K562 (cell line): ENCODE results near the gene TNFRSF13B. TPM values are rescaled to one million over a fixed set of nuclear protein-coding genes. Genes with fewer than 3 reads are reported as not detected.

Experiments used
- ATAC-seq: fragments of 200-7000 bp; cut with Tn5 transposase; 3 replicates; pipeline ENCODE4 v1.9.1; 2020; ENCODE audit warnings: moderate library complexity
- BruUV-seq: library from RNA; stranded (reverse); fragments of 400-500 nt; replicated peaks from 2 replicates; lab custom pipeline; 2021; lab: Mats Ljungman, UMichigan
- CTCF ChIA-PET: fragments of 300-600 bp; formaldehyde crosslinking; extraction: SDS; loops from one replicate; lab custom pipeline; 2021; ENCODE audit warnings: low intra/inter-chr PET ratio; lab: Yijun Ruan, JAX
- POLR2A ChIA-PET: fragments of 300-600, 350-650 bp; sonication (Branson Sonifier 250); formaldehyde crosslinking; extraction: SDS; loops from one replicate; lab custom pipeline; 2021; ENCODE audit warnings: antibody characterized with exemption, inconsistent platforms; lab: Yijun Ruan, JAX
- DNase-seq, 4 experiments: peaks; one replicate each; pipeline versions ENCODE4 v3.0.0 to v3.0.0-alpha.2; 2011 to 2018; ENCODE audit warnings: low spot score in 3 of 4, mixed read lengths in 3 of 4; ENCODE audit errors: extremely low read depth in 1 of 4
- FAIRE-seq: peaks from 2 replicates; lab custom pipeline; 2011; peaks lifted over from hg19 to GRCh38; lab: Jason Lieb, UNC
- H2AFZ ChIP-seq: 2 replicates; pipeline ENCODE4 v1.6.0; 2011; ENCODE audit warnings: low read depth, low read length, control low read depth, inconsistent platforms
- H3K27ac ChIP-seq: fragments of 200-600 bp; 3 replicates; pipeline ENCODE4 v1.8.0; 2011; ENCODE audit warnings: low read depth, mild to moderate bottlenecking, control low read depth, inconsistent platforms, low read length, moderate library complexity, mixed read lengths; ENCODE audit errors: extremely low read depth
- H3K27me3 ChIP-seq, 2 experiments: fragments of 300-600 bp in 1 of 2; 2 replicates in 1 of 2; 3 replicates in 1 of 2; pipeline versions ENCODE4 v1.6.0 to v1.8.0; 2011; ENCODE audit warnings: inconsistent platforms in 2 of 2, low read length in 2 of 2, mild to moderate bottlenecking in 1 of 2, mixed read lengths in 1 of 2, moderate library complexity in 1 of 2; ENCODE audit not compliant: control insufficient read depth in 2 of 2, insufficient read depth in 2 of 2
- H3K36me3 ChIP-seq: fragments of 300-600 bp; 3 replicates; pipeline ENCODE4 v1.8.0; 2011; ENCODE audit warnings: mild to moderate bottlenecking, low read length, inconsistent platforms; ENCODE audit not compliant: control insufficient read depth, insufficient read depth
- H3K4me1 ChIP-seq, 2 experiments: fragments of 200-600 bp in 1 of 2; replicated peaks in 1 of 2; 2 replicates in 1 of 2; 3 replicates in 1 of 2; pipeline versions ENCODE4 v1.5.1 to v1.8.0; 2011; ENCODE audit warnings: inconsistent platforms in 2 of 2, low read length in 2 of 2, mild to moderate bottlenecking in 1 of 2, mixed read lengths in 1 of 2, moderate library complexity in 1 of 2; ENCODE audit not compliant: control insufficient read depth in 2 of 2, insufficient read depth in 2 of 2
- H3K4me2 ChIP-seq: 2 replicates; pipeline ENCODE4 v1.6.1; 2011; ENCODE audit warnings: low read length, control low read depth, inconsistent platforms, mixed read lengths; ENCODE audit not compliant: insufficient read depth
- H3K4me3 ChIP-seq: fragments of 200-600 bp; sonication (generic), shearing (Covaris generic); 2 replicates; pipeline ENCODE4 v1.5.1; 2016; ENCODE audit warnings: control low read depth, inconsistent platforms
- H3K79me2 ChIP-seq: fragments of 200-600 bp; 3 replicates; pipeline ENCODE4 v1.8.0; 2011; ENCODE audit warnings: low read length, inconsistent platforms; ENCODE audit not compliant: control insufficient read depth, insufficient read depth
- H3K9ac ChIP-seq, 2 experiments: 2 replicates each; pipeline versions ENCODE4 v1.6.0 to v1.6.1; 2011; ENCODE audit warnings: low read depth in 2 of 2, low read length in 2 of 2, control low read depth in 1 of 2, inconsistent platforms in 1 of 2, mild to moderate bottlenecking in 1 of 2, mixed read lengths in 1 of 2; ENCODE audit not compliant: insufficient read depth in 1 of 2
- H3K9me1 ChIP-seq: one replicate; pipeline ENCODE4 v1.6.0; 2011; ENCODE audit warnings: inconsistent platforms, mild to moderate bottlenecking, low read length, moderate library complexity; ENCODE audit not compliant: control insufficient read depth, insufficient read depth
- H3K9me3 ChIP-seq: replicated peaks from 2 replicates; pipeline ENCODE4 v1.5.1; 2011; ENCODE audit warnings: low read depth, low read length, inconsistent platforms; ENCODE audit not compliant: control insufficient read depth, insufficient read depth
- H4K20me1 ChIP-seq: replicated peaks from 2 replicates; pipeline ENCODE4 v1.6.1; 2011; ENCODE audit warnings: low read length, inconsistent platforms, mixed read lengths; ENCODE audit not compliant: control insufficient read depth, insufficient read depth
- HNRNPLL ChIP-seq: fragments of 200-400 bp; formaldehyde crosslinking; IDR thresholded peaks from 2 replicates; pipeline ENCODE4 v1.6.1; 2017; ENCODE audit warnings: low read length, low read depth, mild to moderate bottlenecking; ENCODE audit not compliant: poor library complexity, severe bottlenecking
- PURB ChIP-seq: sonication (generic); formaldehyde crosslinking; IDR thresholded peaks from 2 replicates; pipeline ENCODE4 v1.9.0; 2021; ENCODE audit warnings: low read depth, mild to moderate bottlenecking, missing genetic modification reagents
- YBX1 ChIP-seq: fragments of 450-650 bp; IDR thresholded peaks from 2 replicates; pipeline ENCODE4 v1.7.1; 2016; ENCODE audit warnings: mild to moderate bottlenecking
- ZNF197 ChIP-seq: fragments of 200-800 bp; sonication (Bioruptor generic); IDR thresholded peaks from 2 replicates; pipeline ENCODE4 v1.6.1; 2016; ENCODE audit warnings: low read depth, missing genetic modification characterization, missing compliant biosample characterization
- ZNF717 ChIP-seq: fragments of 250-450 bp; sonication (Bioruptor Pico); IDR thresholded peaks from 2 replicates; pipeline ENCODE4 v1.5.0; 2021
- ZNF764 ChIP-seq: fragments of 250-450 bp; sonication (Bioruptor Pico); IDR thresholded peaks from 2 replicates; pipeline ENCODE4 v1.4.0; 2020; ENCODE audit warnings: low read depth, mild to moderate bottlenecking, moderate library complexity
- WGBS: fragments of 100-300 bp; shearing (Covaris generic); methylation state at CpG from one replicate; pipeline ENCODE4 v1.1.6; 2016; ENCODE audit warnings: low coverage, mixed read lengths; ENCODE audit not compliant: insufficient coverage; ENCODE audit errors: missing lambda C conversion rate; 5-methylcytosine and 5-hydroxymethylcytosine counted together
- in situ Hi-C: fragments of 300-500 bp; cut with MboI; formaldehyde crosslinking; loops from 4 replicates; pipeline ENCODE4 v1.15.0; 2018; ENCODE audit warnings: inconsistent platforms, mixed read lengths
- intact Hi-C: fragments of 100-400 bp; cut with micrococcal nuclease; formaldehyde crosslinking; loops from 2 replicates; pipeline ENCODE4 v1.14.2; 2022
- polyA plus RNA-seq, 8 experiments: library from polyadenylated mRNA; depleted of rRNA in 4 of 8; stranded (reverse) in 5 of 8; unstranded in 3 of 8; fragments of >200 nt; fragmentation: Nextera tagmentation in 2 of 8; fragmentation: Illumina TruSeq in 1 of 8; extraction: Ambion mirVana in 2 of 8; extraction: Trizol in 1 of 8; gene quantifications; 2 replicates each; pipeline versions ENCODE4 v1.2.1 to v1.2.3, GENCODE V29; 2011 to 2014; ENCODE audit warnings: inconsistent platforms in 1 of 8, missing spikeins in 1 of 8
- total RNA-seq, 7 experiments: library from RNA; depleted of rRNA in 6 of 7; stranded (reverse); fragments of >200 nt in 6 of 7; fragmentation: Illumina TruSeq in 2 of 7; extraction: Trizol in 2 of 7; gene quantifications; 2 replicates each; pipeline versions ENCODE4 v1.2.1 to v1.2.3, GENCODE V29; 2011 to 2021; ENCODE audit warnings: low replicate concordance in 1 of 7
- TF ChIP-seq, protein P1 (sequence below): fragments of 250-450 bp; sonication (Bioruptor Pico); IDR thresholded peaks from 2 replicates; pipeline ENCODE4 v1.5.0; 2021
- TF ChIP-seq, protein P2 (sequence below): sonication (generic); formaldehyde crosslinking; IDR thresholded peaks from 2 replicates; pipeline ENCODE4 v1.8.0; 2022; ENCODE audit warnings: mild to moderate bottlenecking, missing genetic modification reagents, borderline replicate concordance
- TF ChIP-seq, protein P3 (sequence below), 3 experiments: IDR thresholded peaks in 2 of 3; conservative IDR thresholded peaks in 1 of 3; 2 replicates each; pipeline ENCODE4 v1.5.1; 2011 to 2012; ENCODE audit warnings: low read length in 3 of 3, mild to moderate bottlenecking in 3 of 3, control low read depth in 2 of 3, improper control_type of control experiment in 1 of 3, inconsistent platforms in 1 of 3, low read depth in 1 of 3, mixed read lengths in 1 of 3, moderate library complexity in 1 of 3; ENCODE audit not compliant: insufficient read depth in 2 of 3
- TF ChIP-seq, protein P4 (sequence below), 2 experiments: fragments of 450-650 bp; conservative IDR thresholded peaks; 2 replicates each; pipeline ENCODE4 v1.6.1; 2017; ENCODE audit warnings: mild to moderate bottlenecking in 2 of 2, moderate library complexity in 2 of 2

The TNFRSF13B gene
- total and polyA plus RNA-seq, 9 of the 15 experiments (the other 6 are each of a cell fraction or from before 2014, with no cell fraction given) = not detected

DNA sequence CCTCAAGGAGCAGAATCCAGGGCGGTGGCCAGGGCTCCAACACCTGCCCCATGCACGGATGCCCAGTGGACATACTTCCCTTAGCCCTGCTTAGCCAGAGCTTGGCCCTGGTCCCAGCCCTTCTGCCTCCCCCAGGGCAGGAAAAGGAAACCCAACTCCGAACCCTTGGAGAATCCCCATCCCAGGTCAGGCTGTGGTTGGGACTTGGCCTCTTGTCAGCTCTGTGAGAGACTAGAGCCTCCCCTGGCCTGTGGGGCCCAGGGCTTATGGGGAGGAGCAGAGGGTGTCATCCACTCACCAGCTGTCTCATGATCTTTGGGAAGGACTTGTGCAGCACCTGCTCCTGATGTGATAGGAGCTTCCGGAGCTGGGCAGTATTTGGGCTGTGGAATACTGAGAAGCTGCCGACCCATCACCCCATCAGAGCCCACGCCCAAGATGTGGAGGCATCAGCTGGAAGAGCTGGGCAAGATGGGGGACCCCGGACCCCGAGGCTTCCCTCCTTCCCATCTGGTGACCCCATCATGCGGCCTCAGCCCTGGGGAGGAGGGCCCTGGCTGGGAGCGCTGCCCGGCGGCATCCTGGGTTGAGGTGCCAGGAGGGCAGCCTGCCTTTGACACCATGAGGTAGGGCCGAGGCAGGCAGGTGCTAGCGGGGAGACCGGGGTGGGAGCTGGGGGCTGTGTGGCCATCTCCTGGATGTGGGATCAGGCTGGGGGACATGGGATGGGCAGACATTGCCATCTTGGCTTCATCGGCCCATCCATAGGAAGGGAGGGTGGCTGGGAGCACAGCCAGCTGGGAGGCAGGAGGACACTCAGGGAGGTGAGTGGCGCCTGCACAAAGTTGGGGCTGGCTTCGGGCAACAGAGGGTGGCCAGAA is 45.1 kb downstream of the TNFRSF13B start:
- no peak for ATAC-seq
- no peak overlapping the region for H3K27ac ChIP-seq
- in situ Hi-C loops (no loop called here), intact Hi-C loops (no loop called here)
- WGBS = 0% methylated on average over 7 of the region's 18 CpGs
- no peak overlapping the region for H3K4me3 ChIP-seq
- no peaks in the 10 kb centered on the region for H3K4me1 ChIP-seq
- no TSS peak for BruUV-seq
- no peak for FAIRE-seq
- H3K9ac ChIP-seq = no peak overlapping the region
- ChIA-PET CTCF (no interaction called here), POLR2A (no interaction called here)
- H3K4me2 ChIP-seq = no peak overlapping the region
- H4K20me1 ChIP-seq = no peaks in the 10 kb centered on the region
- DNase-seq = no peak
- TF ChIP-seq, protein P1, sequence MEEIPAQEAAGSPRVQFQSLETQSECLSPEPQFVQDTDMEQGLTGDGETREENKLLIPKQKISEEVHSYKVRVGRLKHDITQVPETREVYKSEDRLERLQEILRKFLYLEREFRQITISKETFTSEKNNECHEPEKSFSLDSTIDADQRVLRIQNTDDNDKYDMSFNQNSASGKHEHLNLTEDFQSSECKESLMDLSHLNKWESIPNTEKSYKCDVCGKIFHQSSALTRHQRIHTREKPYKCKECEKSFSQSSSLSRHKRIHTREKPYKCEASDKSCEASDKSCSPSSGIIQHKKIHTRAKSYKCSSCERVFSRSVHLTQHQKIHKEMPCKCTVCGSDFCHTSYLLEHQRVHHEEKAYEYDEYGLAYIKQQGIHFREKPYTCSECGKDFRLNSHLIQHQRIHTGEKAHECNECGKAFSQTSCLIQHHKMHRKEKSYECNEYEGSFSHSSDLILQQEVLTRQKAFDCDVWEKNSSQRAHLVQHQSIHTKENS = no peak
- no peak for TF ChIP-seq ZNF197
- no peak for TF ChIP-seq ZNF764 (CRISPR knock-in tag)
- TF ChIP-seq, protein P2, sequence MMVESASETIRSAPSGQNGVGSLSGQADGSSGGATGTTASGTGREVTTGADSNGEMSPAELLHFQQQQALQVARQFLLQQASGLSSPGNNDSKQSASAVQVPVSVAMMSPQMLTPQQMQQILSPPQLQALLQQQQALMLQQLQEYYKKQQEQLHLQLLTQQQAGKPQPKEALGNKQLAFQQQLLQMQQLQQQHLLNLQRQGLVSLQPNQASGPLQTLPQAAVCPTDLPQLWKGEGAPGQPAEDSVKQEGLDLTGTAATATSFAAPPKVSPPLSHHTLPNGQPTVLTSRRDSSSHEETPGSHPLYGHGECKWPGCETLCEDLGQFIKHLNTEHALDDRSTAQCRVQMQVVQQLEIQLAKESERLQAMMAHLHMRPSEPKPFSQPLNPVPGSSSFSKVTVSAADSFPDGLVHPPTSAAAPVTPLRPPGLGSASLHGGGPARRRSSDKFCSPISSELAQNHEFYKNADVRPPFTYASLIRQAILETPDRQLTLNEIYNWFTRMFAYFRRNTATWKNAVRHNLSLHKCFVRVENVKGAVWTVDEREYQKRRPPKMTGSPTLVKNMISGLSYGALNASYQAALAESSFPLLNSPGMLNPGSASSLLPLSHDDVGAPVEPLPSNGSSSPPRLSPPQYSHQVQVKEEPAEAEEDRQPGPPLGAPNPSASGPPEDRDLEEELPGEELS (CRISPR knock-in tag) = no peak
- TF ChIP-seq PURB (CRISPR knock-in tag) = no peak
- TF ChIP-seq ZNF717 (CRISPR knock-in tag) = no peak
- TF ChIP-seq YBX1 = no peak
- TF ChIP-seq, protein P3, sequence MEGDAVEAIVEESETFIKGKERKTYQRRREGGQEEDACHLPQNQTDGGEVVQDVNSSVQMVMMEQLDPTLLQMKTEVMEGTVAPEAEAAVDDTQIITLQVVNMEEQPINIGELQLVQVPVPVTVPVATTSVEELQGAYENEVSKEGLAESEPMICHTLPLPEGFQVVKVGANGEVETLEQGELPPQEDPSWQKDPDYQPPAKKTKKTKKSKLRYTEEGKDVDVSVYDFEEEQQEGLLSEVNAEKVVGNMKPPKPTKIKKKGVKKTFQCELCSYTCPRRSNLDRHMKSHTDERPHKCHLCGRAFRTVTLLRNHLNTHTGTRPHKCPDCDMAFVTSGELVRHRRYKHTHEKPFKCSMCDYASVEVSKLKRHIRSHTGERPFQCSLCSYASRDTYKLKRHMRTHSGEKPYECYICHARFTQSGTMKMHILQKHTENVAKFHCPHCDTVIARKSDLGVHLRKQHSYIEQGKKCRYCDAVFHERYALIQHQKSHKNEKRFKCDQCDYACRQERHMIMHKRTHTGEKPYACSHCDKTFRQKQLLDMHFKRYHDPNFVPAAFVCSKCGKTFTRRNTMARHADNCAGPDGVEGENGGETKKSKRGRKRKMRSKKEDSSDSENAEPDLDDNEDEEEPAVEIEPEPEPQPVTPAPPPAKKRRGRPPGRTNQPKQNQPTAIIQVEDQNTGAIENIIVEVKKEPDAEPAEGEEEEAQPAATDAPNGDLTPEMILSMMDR (IDR thresholded peaks at IDR 0.05 in 2 of 3, conservative IDR thresholded peaks at IDR 0.05 in 1 of 3; ENCODE audit: insufficient read depth in 2 of 3, low read depth in 1 of 3, low read length in 3 of 3) = no peak
- TF ChIP-seq HNRNPLL = no peak
- TF ChIP-seq, protein P4, sequence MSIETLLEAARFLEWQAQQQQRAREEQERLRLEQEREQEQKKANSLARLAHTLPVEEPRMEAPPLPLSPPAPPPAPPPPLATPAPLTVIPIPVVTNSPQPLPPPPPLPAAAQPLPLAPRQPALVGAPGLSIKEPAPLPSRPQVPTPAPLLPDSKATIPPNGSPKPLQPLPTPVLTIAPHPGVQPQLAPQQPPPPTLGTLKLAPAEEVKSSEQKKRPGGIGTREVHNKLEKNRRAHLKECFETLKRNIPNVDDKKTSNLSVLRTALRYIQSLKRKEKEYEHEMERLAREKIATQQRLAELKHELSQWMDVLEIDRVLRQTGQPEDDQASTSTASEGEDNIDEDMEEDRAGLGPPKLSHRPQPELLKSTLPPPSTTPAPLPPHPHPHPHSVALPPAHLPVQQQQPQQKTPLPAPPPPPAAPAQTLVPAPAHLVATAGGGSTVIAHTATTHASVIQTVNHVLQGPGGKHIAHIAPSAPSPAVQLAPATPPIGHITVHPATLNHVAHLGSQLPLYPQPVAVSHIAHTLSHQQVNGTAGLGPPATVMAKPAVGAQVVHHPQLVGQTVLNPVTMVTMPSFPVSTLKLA (conservative IDR thresholded peaks at IDR 0.05) = no peak
- H3K9me3 ChIP-seq = no peaks in the 10 kb centered on the region
- no peaks in the 10 kb centered on the region for H3K36me3 ChIP-seq
- no peak overlapping the region for H2AFZ ChIP-seq
- peaks cover 0 to 58% of the 10 kb centered on the region in 2 experiments; a peak in 3 of 5 replicates for H3K27me3 ChIP-seq
- no peaks in the 10 kb centered on the region for H3K79me2 ChIP-seq
- no peaks in the 10 kb centered on the region for H3K9me1 ChIP-seq
